ENCODE data around the gene ZBTB34. TPM values are rescaled to one million over a fixed set of nuclear protein-coding genes. Genes with fewer than 3 reads are reported as not detected.

The ZBTB34 gene
- total and polyA plus RNA-seq, 5 experiments from 2014 or later = 0.61 to 8.5 (median 0.99) TPM

GRCh38 chr9:126885131-126885641 lies 24.7 kb downstream of the ZBTB34 start:
- Mint-ChIP-seq H3K36me3 (peaks cover 0 to 35% (median 17%) of the 10 kb centered on the region in 3 donors), H3K9me3 (no peaks in the 10 kb centered on the region), H3K27ac (no peak overlapping the region), H3K4me1 (peaks cover 0 to 2% (median 0%) of the 10 kb centered on the region in 4 donors), H3K27me3 (no peaks in the 10 kb centered on the region), H3K4me3 (no peak overlapping the region)
- POLR2A ChIA-PET = no interaction called here
- DNase-seq = no peak
- no peak for ATAC-seq

DNA sequence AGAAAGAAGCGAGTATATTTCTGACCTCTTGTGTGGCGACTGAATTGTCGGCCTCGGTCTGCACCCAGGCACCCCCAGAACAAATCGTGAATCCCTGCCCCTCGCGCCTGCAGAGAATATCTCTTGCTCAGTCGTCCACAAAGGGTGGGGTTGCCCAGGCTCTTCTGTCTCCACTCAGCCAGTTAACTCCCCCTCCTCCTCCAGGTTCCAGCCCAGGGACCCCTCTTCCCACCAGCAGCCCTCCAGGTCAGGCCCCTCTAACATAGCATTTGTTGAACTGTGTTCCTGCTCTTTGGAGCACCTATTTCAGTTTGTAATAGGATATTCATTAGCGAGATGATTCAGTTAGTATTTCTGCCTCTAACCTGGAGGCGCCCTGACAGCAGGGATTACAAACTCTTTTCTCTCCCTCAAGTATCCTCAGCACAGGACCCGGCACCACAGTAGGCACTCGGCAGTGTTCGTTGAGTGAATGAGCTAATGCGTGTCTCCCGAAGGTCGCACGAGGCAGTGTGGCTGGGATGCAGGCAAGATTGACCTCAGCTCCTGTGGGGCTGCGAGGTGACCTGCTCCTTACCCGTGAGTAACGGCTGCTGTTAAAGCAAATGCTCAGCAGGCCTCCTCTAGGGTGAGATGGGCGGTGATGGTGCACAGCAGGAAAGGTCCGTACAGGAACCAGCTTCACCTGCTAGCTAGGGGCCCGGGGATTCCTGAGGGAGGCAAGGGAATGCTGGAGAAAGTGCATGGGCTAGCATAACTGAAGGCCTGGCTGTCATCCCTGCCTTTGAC lies 25.8 kb downstream of the ZBTB34 start:
- ATAC-seq (no peak), DNase-seq (no peak)
- POLR2A ChIA-PET = no interaction called here
- Mint-ChIP-seq H3K27me3 (no peaks in the 10 kb centered on the region), H3K4me3 (no peak overlapping the region), H3K4me1 (peaks cover 0 to 2% (median 0%) of the 10 kb centered on the region in 4 donors), H3K27ac (peak overlapping the region in 1 of 10 donors; percentile 69), H3K36me3 (peaks cover 0 to 25% (median 10%) of the 10 kb centered on the region in 3 donors), H3K9me3 (no peaks in the 10 kb centered on the region)

DNA sequence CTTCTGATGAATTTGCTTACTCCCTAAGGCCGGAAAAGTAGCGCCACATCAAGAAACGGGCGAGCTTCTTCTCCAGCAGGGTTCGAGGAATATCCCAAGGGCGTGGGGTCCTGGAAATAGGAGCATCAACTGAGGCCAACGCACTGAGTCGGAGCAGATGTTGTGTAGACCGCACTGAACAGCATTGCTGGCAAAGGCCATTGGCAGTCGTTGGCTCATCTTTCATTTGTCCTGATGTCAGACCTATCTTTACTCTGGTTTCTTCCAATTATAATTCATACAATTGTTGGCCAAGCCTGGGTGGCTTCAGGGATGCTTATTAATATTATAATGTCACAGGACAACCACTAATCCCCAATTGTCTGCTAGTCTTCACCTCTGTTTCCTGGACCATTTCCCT lies 26.5 kb downstream of the ZBTB34 start:
- POLR2A ChIA-PET = no interaction called here
- H3K9me3 Mint-ChIP-seq = no peaks in the 10 kb centered on the region
- ATAC-seq = no peak
- peaks cover 0 to 22% (median 8%) of the 10 kb centered on the region in 3 donors for H3K36me3 Mint-ChIP-seq
- no peak for DNase-seq
- H3K4me1 Mint-ChIP-seq = peaks cover 0 to 2% (median 0%) of the 10 kb centered on the region in 4 donors
- no peak overlapping the region for H3K4me3 Mint-ChIP-seq
- no peak overlapping the region for H3K27ac Mint-ChIP-seq
- H3K27me3 Mint-ChIP-seq = no peaks in the 10 kb centered on the region

DNA sequence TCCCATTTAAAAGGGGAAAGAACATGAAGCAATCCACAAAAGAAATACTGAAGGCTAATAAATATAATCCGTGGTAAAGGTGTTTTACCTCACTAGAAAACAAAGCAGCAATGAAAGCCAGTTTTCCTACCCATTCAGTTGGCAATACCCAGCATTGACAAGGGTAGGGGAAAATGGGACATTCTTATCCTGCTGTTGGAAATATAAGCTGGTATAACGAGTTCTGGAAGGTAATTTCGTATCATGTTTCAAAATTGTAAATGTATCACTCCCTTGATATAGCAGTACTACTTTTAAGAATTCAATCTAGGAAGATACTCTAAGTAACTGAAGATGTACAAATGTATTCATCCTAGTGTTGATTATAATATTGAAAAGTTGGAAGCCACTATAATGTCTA lies 31.2 kb downstream of the ZBTB34 start:
- POLR2A ChIA-PET = no interaction called here
- no peak overlapping the region for H3K4me3 Mint-ChIP-seq
- no peaks in the 10 kb centered on the region for H3K36me3 Mint-ChIP-seq
- no peak overlapping the region for H3K27ac Mint-ChIP-seq
- ATAC-seq = no peak
- peaks cover 0 to 9% (median 4%) of the 10 kb centered on the region in 5 donors for H3K27me3 Mint-ChIP-seq
- no peaks in the 10 kb centered on the region for H3K9me3 Mint-ChIP-seq
- H3K4me1 Mint-ChIP-seq = peaks cover 0 to 2% (median 0%) of the 10 kb centered on the region in 4 donors
- no peak for DNase-seq

GRCh38 chr9:126893079-126893478 lies 32.6 kb downstream of the ZBTB34 start:
- no peak overlapping the region for H3K27ac Mint-ChIP-seq
- H3K36me3 Mint-ChIP-seq = peaks cover 0 to 2% (median 0%) of the 10 kb centered on the region in 3 donors
- H3K27me3 Mint-ChIP-seq = peaks cover 4 to 17% (median 12%) of the 10 kb centered on the region in 5 donors
- peaks cover 0 to 2% (median 0%) of the 10 kb centered on the region in 4 donors for H3K4me1 Mint-ChIP-seq
- ATAC-seq = no peak
- POLR2A ChIA-PET = no interaction called here
- no peak overlapping the region for H3K4me3 Mint-ChIP-seq
- DNase-seq = no peak
- no peaks in the 10 kb centered on the region for H3K9me3 Mint-ChIP-seq

GRCh38 chr9:126894052-126894603 lies 33.7 kb downstream of the ZBTB34 start:
- H3K4me3 Mint-ChIP-seq = peak overlapping the region in 1 of 10 donors; percentile 8
- POLR2A ChIA-PET = no interaction called here
- ATAC-seq = no peak
- H3K36me3 Mint-ChIP-seq = peaks cover 0 to 2% (median 0%) of the 10 kb centered on the region in 3 donors
- H3K27ac Mint-ChIP-seq = peak overlapping the region in 1 of 10 donors; percentile 5
- peaks cover 4 to 17% (median 12%) of the 10 kb centered on the region in 5 donors for H3K27me3 Mint-ChIP-seq
- DNase-seq = no peak
- H3K9me3 Mint-ChIP-seq = peaks cover 0 to 2% (median 0%) of the 10 kb centered on the region in 9 donors
- H3K4me1 Mint-ChIP-seq = peaks cover 0 to 2% (median 0%) of the 10 kb centered on the region in 4 donors

DNA sequence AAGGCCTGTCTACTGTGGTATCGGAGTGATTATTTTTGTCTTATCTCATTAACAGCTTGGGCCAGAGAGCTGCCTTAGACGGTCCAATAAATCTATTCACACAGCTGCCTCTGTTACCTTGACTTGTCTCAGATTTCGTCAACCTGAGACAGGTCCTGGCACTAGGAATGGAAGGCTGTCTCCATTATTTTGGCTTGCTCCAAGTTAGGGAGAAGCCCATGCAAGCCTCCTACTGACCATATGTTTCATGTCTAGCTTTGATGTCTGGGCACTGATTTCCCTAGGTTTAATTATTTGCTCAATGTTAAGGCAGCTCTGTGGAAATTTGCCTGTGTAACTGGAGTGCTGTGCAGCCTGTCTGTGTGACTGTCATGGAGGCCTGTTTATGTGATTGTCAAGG lies 41.8 kb downstream of the ZBTB34 start:
- ATAC-seq (no peak), DNase-seq (no peak)
- Mint-ChIP-seq H3K36me3 (peaks cover 0 to 9% (median 9%) of the 10 kb centered on the region in 3 donors), H3K4me1 (no peaks in the 10 kb centered on the region), H3K9me3 (peaks cover 0 to 17% (median 9%) of the 10 kb centered on the region in 9 donors), H3K27me3 (peaks cover 2 to 15% (median 9%) of the 10 kb centered on the region in 5 donors), H3K27ac (no peak overlapping the region), H3K4me3 (no peak overlapping the region)
- POLR2A ChIA-PET = no interaction called here

DNA sequence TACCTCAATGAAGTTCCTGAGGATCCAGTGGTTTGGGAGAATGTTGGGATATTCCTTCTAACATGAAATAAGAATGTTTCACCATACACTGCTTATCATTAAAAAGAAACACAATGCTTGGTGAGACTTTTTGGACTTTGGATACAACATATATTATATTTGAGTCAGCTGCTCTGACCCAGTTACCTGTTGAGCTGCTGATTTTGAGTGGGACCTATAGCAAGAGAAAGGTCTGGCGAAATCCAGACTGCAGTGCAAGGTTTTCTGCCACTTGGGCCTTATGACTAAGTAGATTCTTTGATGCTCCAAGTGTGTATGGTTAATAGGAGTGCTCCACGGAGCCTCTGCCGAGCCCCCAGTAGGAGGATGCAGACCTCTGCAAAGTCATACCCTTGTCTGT lies 44.1 kb downstream of the ZBTB34 start:
- no peak overlapping the region for H3K27ac Mint-ChIP-seq
- no peak overlapping the region for H3K4me3 Mint-ChIP-seq
- peaks cover 0 to 9% (median 9%) of the 10 kb centered on the region in 3 donors for H3K36me3 Mint-ChIP-seq
- DNase-seq = no peak
- no peak for ATAC-seq
- H3K27me3 Mint-ChIP-seq = peaks cover 3 to 20% (median 12%) of the 10 kb centered on the region in 5 donors
- peaks cover 0 to 17% (median 9%) of the 10 kb centered on the region in 9 donors for H3K9me3 Mint-ChIP-seq
- no peaks in the 10 kb centered on the region for H3K4me1 Mint-ChIP-seq
- POLR2A ChIA-PET = interaction anchor here (1.2 kb wide), 1 partner anchor 13 kb away, joined by 3 read pairs; no protein-coding TSS in a partner anchor

GRCh38 chr9:126906091-126906490 lies 45.7 kb downstream of the ZBTB34 start:
- no peak overlapping the region for H3K27ac Mint-ChIP-seq
- peaks cover 0 to 15% (median 6%) of the 10 kb centered on the region in 9 donors for H3K9me3 Mint-ChIP-seq
- H3K4me3 Mint-ChIP-seq = no peak overlapping the region
- DNase-seq (no peak), ATAC-seq (no peak)
- H3K27me3 Mint-ChIP-seq = peaks cover 3 to 20% (median 12%) of the 10 kb centered on the region in 5 donors
- no peaks in the 10 kb centered on the region for H3K4me1 Mint-ChIP-seq
- H3K36me3 Mint-ChIP-seq = peaks cover 0 to 7% (median 7%) of the 10 kb centered on the region in 3 donors
- POLR2A ChIA-PET = no interaction called here

GRCh38 chr9:126907058-126907457 lies 46.6 kb downstream of the ZBTB34 start:
- ATAC-seq = no peak
- H3K27ac Mint-ChIP-seq = no peak overlapping the region
- no peak for DNase-seq
- no peaks in the 10 kb centered on the region for H3K4me1 Mint-ChIP-seq
- POLR2A ChIA-PET = interaction anchor here (0.6 kb wide), 1 partner anchor 9 kb away, joined by 3 read pairs; no protein-coding TSS in a partner anchor
- H3K9me3 Mint-ChIP-seq = peaks cover 0 to 8% (median 0%) of the 10 kb centered on the region in 9 donors
- peaks cover 3 to 20% (median 12%) of the 10 kb centered on the region in 5 donors for H3K27me3 Mint-ChIP-seq
- no peak overlapping the region for H3K4me3 Mint-ChIP-seq
- no peaks in the 10 kb centered on the region for H3K36me3 Mint-ChIP-seq

DNA sequence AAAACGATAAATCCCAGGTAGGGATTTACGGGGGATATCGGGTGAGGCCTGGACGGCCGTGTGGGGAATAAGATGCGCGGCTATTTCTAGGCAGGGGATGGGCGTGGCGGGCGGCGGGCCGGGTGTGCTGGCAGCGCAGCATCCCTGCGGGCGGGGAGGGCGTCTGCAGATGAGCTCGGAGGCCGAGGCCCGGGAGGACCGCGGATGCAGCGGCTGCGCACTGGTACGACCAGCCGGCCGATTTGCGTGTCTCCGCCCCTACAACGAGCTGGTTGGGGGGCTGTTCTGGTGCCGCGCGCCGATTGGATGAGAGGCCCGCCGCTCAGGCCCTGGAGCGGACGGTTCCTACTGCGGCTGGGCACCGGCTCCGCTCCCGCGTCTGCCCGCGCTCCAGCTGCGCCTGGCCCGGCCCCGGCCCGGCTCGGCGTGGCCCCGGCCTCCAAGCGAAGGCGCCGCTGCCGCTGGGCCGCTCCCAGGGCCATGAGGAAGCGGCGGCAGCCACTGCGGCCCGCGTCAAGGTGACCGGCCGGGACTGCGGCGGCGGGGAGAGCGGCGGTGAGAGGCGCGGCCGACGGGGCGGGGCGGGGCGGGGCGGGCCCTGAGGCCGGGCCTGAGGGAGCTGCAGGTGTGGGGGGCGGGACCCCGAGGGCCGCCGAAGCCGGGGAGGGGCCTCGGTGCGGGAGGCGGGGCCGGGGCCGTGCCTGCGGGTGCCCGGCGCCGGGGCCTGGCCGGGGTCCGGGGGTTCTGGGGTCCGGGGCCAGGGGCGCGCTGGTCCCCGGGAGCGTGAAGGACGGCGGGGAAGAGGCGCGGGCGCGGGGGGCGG lies 54.2 kb downstream of the ZBTB34 start, which contains the start of gene RALGPS1:
TSS of gene RALGPS1 (plus strand) at position 325 of the 823 bp plus-strand sequence. CDS start 47,508 bp downstream, outside the sequence.
- peaks cover 0 to 9% (median 0%) of the 10 kb centered on the region in 9 donors for H3K9me3 Mint-ChIP-seq
- H3K27me3 Mint-ChIP-seq = peaks cover 0 to 4% (median 0%) of the 10 kb centered on the region in 5 donors
- no peaks in the 10 kb centered on the region for H3K36me3 Mint-ChIP-seq
- ATAC-seq (peak; percentile 93 to 94), DNase-seq (peak; percentile 79 to 94 (median 86))
- H3K4me1 Mint-ChIP-seq = peaks cover 6 to 12% (median 9%) of the 10 kb centered on the region in 4 donors
- peak within 1 kb of the TSS in 9 of 10 donors; percentile 2 to 86 (median 57) for H3K27ac Mint-ChIP-seq
- peak within 1 kb of the TSS; percentile 73 to 88 (median 82) for H3K4me3 Mint-ChIP-seq
- POLR2A ChIA-PET = interaction anchor here (0.5 to 1.3 kb wide), 7 partner anchors 10 to 1784 kb away, joined by 3 to 4 read pairs (median 3); no protein-coding TSS in a partner anchor

All from naive thymus-derived CD8-positive, alpha-beta T cell (primary cell).